Measurements from ENCODE around the gene SPTAN1. TPM values are rescaled to one million over a fixed set of nuclear protein-coding genes. Genes with fewer than 3 reads are reported as not detected.

The SPTAN1 gene
- total and polyA plus RNA-seq, 9 donors, result 120 to 301 (median 261) TPM

- peaks cover 13% of the 10 kb centered on the region for H3K4me1 ChIP-seq (ENCODE audit: insufficient read depth)
- 12 to 38% (median 27%) methylated on average over 20 of the region's 20 CpGs for whole genome bisulfite sequencing, 3 donors
- H3K27ac ChIP-seq, result peak overlapping the region in 1 of 2 donors; percentile 76
- intact Hi-C loops (cut with DNase I), result no loop called here
- peak; percentile 50 to 83 (median 74) for DNase-seq
- no peak overlapping the region for H3K4me3 ChIP-seq
- no peaks in the 10 kb centered on the region for H3K27me3 ChIP-seq
- H3K36me3 ChIP-seq, result no peaks in the 10 kb centered on the region
- TF ChIP-seq EP300 (IDR thresholded peaks at IDR 0.05), result no peak
- no peak for TF ChIP-seq POLR2A (IDR thresholded peaks at IDR 0.05)
- no peak for TF ChIP-seq CTCF (IDR thresholded peaks at IDR 0.05)
- no peaks in the 10 kb centered on the region for H3K9me3 ChIP-seq
Measured at GRCh38 chr9:128625391-128626146, 73.2 kb downstream of the SPTAN1 start.

- no peaks in the 10 kb centered on the region for H3K36me3 ChIP-seq
- DNase-seq, result peak in 3 of 5 donors; percentile 39 to 62 (median 44)
- intact Hi-C loops (cut with DNase I), result no loop called here
Measured at GRCh38 chr9:128626181-128626580, 73.8 kb downstream of the SPTAN1 start.

GRCh38 chr9:128627127-128627715 is 74.8 kb downstream of the SPTAN1 start:
- peak in 1 of 5 donors; percentile 37 for DNase-seq
- no peak overlapping the region for H3K27ac ChIP-seq

More at GRCh38 chr9:128626181-128626580, 73.8 kb downstream of the SPTAN1 start:
- no peaks in the 10 kb centered on the region for H3K9me3 ChIP-seq
- H3K27me3 ChIP-seq, result no peaks in the 10 kb centered on the region
- peak overlapping the region in 1 of 2 donors; percentile 76 for H3K27ac ChIP-seq
- H3K4me3 ChIP-seq, result no peak overlapping the region
- H3K4me1 ChIP-seq (ENCODE audit: insufficient read depth), result peaks cover 13% of the 10 kb centered on the region
- WGBS, 3 donors, result 25 to 51% (median 31%) methylated on average over 16 of the region's 16 CpGs
- TF ChIP-seq POLR2A (IDR thresholded peaks at IDR 0.05), result no peak
- TF ChIP-seq CTCF (IDR thresholded peaks at IDR 0.05), result no peak

GRCh38 chr9:128627906-128628305 is 75.5 kb downstream of the SPTAN1 start:
- WGBS, 3 donors, result 73 to 75% (median 74%) methylated on average over 13 of the region's 13 CpGs
- Histone ChIP-seq H3K4me3 (no peak overlapping the region), H3K4me1 (ENCODE audit: insufficient read depth) (peaks cover 13% of the 10 kb centered on the region), H3K27me3 (no peaks in the 10 kb centered on the region), H3K9me3 (no peaks in the 10 kb centered on the region), H3K36me3 (no peaks in the 10 kb centered on the region), H3K27ac (no peak overlapping the region)
- TF ChIP-seq CTCF (IDR thresholded peaks at IDR 0.05) (no peak), POLR2A (IDR thresholded peaks at IDR 0.05) (no peak), EP300 (IDR thresholded peaks at IDR 0.05) (no peak)
- DNase-seq, result peak in 1 of 5 donors; percentile 36
- intact Hi-C loops (cut with DNase I), result no loop called here

More at GRCh38 chr9:128627127-128627715, 74.8 kb downstream of the SPTAN1 start:
- WGBS, 3 donors, result 91 to 94% (median 92%) methylated on average over 15 of the region's 15 CpGs
- Histone ChIP-seq H3K4me3 (no peak overlapping the region), H3K36me3 (no peaks in the 10 kb centered on the region), H3K27me3 (no peaks in the 10 kb centered on the region), H3K9me3 (no peaks in the 10 kb centered on the region), H3K4me1 (ENCODE audit: insufficient read depth) (peaks cover 13% of the 10 kb centered on the region)
- TF ChIP-seq POLR2A (IDR thresholded peaks at IDR 0.05) (no peak), CTCF (IDR thresholded peaks at IDR 0.05) (no peak), EP300 (IDR thresholded peaks at IDR 0.05) (no peak)
- intact Hi-C loops (cut with DNase I), result no loop called here
